HG03565 (cell line): ENCODE results near the gene TSPAN17.

Source experiments
- ATAC-seq: cut with Tn5 transposase; IDR thresholded peaks from one replicate; pipeline ENCODE4 v1.9.1; 2021; ENCODE audit warnings: mild to moderate bottlenecking, moderate library complexity; ENCODE audit not compliant: unreplicated experiment

Gene TSPAN17

DNA sequence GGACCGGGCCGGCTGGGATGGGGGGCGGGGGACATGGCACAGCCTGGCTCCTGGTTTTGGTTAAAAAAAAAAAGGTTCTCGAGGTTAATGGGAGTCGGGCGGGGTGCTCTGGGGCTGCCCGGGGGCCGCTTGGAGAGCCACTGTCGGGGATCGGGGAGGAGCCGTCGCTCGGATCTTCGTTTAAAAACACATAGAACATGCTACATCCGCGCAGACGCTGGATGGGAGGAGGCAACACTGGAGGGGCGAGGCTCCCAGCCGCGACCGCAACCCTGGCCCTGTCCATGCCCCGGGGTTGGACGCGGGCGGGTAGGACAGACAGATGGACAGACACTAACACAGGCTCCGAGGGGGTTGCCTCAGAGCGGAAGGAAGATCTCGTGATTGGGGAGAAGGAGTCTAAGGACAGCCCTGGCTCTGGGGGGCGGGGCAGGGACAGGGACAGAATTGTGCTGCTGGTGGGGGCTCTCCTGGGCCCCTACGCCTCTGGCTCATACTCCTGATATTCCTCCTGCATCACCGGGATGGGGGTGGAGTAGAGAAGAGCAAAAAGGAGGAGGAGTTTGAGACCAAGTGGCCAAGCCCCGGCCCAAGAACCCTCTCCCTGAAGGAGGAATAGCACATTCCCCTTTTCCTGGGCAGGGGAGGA lies 26.8 kb upstream of the TSPAN17 start:
- no peak for ATAC-seq

DNA sequence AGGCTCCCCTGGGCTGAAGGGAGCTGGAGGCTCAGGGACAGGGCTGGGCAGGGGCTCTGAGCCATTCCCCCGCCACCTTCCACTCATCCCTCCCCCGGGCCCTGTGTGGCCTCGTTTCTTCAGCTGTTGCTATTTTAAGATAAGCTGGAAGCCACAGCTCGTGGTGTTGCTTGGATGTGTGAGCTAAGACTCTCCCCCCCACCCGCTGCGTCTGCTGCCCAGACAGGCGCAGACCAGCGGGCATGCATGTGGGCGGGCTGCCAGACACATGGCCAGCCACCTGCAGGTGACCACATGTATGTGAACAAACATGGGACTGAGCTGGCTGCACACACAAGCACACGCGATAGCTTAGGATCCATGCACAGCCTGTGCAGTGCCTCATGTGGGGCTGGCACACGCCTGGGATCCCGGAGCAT lies 25.6 kb upstream of the TSPAN17 start:
- ATAC-seq: no peak

DNA sequence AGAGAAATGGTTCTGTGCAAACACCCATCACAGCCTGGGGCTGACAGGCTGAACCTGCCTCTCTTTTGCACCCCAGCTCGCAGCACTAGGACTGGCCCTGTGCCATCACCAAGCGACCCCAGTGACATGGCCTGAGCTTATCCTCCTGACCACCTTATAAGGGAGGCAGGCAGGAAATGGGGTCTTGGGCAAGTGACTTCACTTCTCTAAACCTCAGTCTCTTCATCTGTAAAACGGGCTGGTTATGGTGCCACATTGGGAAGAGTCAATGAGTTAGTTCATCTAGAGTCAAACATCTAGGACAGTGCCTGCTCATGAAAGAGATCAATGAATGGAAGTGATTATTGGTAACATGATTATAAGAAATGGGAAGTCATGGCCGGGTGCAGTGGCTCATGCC lies 23.1 kb upstream of the TSPAN17 start:
- no peak for ATAC-seq

DNA sequence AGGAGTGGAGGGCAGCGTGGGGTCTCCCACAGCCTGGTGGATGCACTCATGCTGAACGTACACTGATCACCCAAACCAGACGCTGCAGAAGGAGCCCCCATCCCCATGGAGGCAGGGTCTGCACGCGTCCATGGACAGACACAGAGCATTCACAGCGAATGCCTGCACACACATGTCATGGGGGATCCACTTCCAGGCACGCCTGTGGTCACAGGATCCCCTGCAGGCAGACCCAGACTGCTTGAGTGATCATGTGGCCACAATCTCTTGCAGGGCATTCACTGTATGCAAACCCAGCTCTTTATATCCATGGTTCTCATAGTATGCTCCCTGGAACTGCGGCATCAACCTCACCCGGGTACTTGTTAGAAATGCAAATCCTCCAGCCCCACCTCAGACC lies 22.3 kb upstream of the TSPAN17 start:
- no peak for ATAC-seq

DNA sequence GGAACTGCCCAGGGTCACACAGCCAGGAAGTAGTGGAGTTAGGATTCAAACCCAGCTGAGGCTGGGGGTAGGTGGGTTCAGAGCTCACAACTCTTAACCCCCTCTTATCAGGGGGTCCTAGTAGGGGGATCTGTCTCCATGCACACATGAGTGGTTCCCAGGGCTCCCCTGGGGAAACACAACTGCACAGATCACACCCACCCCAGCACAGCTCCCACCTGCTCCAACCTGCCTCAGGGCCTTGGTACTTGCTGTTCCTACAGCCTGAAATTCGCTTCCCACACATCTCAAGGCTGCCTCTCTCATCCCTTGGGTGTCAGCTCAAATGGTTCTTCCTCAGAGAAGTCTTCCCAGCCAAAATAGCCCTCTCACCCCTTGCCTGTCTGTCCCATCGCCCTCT lies 21.8 kb upstream of the TSPAN17 start:
- no peak for ATAC-seq

DNA sequence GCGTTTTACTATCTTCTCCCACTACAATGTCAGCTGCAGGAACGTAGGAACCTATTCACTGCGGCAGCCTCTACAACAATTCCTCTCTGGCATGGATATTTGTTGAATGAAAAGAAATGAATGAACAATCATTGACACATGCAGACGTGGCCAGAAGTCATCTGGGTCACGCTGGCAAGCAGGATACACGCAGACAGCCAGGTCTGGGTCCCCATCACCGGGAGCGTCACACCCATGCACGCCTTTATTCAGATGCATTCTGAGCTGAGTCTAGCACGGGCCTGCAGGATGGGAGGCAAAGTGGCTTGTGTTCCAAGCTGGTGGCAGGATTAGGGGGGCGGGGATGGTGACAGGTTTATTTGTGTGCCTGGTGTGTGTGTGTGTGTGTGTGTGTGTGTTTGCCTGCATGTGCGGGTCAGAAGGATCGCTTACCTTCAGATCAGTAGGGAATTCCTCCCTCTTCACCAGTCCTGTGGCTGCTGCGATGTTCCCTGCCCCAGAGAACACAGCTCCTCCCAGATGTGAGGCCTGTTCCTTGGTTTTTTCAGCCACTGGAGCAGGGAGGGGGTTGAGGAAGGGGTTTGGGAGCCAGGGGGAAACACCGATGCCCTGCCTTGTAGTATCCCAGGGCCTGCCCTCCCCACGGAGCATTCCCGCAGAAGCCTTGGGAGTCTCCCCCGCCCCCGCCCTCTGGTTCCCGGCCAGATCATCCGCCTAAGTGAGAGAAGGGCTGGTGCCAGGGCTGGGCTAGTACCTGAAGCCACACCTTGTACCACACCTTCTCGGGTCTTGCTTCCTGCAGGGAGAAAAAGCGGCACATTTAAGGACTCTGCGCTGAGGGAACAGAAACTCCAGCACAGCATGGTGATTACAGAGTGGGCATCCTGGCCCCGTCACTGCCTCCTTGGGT lies 21.1 kb upstream of the TSPAN17 start:
- no peak for ATAC-seq

DNA sequence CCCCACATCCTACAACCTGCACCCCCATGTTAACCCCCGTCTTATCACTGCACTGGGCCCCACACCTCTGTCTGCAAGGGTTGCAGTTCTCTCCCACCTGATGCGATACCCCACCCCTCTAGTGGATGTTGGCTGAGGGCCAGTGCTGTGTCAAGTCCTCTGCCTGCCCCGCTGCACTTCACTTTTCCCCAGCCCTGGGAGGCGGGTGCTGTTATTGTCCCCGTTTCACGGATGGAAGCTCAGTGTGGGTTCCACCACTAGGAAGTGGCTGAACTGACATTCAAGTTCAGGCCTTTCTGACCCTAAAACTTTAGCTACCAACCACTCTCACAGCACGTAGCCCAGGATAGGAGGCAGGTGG lies 20.4 kb upstream of the TSPAN17 start:
- no peak for ATAC-seq

DNA sequence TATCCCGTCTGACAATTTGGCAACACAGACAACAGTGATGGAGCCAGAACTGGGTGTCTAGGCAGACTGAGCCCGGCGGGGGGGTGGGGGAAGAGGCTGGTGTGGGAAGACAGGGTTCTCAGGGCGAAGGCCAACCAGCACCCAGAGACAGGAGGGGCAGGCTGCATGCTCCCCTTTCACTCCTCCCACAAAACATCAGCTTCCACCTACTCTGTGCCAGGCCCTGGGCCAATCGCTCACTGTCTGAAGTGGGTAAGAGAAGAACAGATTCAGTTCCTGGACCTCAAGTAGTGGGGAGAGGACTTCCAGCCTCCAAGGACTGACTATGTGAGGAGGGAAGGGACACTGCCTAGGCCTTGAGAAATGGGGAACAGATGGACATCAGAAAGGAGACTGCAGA lies 19.7 kb upstream of the TSPAN17 start:
- no peak for ATAC-seq

DNA sequence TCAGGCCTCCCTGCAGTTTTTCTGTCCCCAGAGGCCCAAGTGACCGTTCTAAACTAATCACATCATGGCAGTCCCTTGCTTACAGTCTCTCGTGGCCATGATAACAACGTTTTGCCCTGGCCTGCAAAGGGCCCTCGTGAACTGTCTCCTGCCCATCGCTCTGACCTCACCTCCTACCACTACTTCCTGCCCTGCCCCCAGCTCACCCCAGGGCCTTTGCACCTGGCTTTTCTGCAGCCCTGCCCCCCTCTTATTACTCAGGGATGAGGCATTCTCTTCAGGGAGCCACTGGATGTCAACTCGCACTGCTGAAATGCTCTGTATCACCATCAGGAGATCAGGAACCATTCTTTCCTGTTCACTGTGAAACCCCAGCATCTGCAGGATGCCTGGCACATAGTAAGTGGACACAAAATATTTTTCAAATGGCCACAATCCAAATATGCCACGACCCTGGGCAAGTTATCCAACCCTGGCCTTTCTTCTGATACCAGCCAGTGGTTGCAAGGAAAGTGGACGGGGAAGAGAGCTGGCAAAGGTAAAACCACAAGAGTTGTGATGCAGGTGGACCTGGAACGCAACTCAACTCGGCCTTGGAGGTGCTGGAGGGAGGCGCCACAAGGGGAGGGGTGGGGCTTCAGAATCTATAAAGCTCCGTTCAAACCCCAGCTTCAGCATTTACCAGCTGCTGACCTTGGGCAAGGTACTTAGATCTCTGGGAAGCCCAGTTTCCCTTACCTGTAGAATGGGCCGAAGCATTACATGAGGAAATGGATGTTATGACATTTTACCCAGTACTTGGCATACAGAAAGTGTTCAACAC lies 18.7 kb upstream of the TSPAN17 start:
- no peak for ATAC-seq

DNA sequence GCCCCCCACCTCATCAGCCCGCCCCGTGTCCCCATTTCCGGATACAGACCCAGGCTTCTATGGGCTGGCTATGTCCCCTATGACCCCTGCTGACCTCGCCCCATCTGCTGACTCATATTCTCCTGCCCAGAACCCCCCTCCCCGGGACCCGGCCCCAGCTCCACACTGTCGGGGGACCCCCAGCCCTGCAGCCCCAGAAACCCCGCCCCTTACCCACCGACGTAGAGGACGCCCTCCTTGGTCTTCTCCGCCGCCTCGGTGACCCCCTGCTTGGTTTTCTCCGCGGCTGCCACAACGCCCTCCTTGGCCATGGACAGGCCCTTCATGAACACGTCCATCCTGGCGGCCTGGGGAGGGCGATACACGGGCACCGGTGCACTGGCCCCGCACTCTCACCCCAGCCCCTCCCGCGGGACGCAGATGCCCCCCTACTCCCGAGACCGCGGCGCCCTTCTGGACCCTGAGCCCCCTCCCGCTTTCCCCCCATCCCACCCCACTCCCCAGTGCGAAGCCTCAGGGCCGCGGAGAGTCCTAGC lies 17.9 kb upstream of the TSPAN17 start:
- ATAC-seq: no peak

DNA sequence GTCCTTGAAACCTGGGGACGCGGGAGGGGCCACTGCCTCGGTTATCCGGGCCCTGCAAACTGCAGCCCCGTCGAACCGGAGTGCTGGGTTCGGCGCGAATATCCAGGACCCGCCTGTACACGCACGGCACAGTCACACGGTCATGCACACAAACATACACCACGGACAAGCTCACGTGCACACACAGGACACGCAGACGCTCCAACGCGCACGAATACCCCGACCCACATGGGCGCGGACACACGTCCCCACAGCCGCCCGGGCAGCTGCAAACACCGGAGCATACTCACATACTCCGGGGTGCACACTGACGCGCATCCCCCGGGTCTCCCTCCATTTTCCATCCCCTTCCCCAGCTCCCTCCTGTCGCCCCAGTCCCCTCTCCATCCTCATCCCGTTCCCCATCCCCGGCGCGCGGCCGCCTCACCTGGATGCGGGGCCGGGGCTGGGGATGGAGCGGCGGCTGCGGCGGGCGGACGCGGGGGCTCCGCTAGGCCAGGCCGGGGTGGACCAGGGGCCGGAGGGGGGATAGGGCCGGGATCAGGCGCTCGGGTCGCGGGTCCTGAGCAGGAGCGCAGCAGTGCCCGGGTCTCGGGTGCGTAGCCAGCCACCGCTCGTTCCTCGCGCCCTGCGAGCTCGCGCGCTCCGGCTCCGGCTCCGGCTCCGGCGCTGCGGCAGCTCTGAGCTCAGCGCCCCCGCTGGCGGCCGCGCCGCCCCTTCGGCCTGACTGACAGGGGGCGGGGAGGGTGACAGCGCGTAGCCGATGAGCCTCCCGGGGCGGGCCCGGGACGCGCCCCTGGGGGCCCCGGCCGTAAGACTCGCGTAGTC lies 17.2 kb upstream of the TSPAN17 start, which contains the start of the genes EIF4E1B and SNCB:
TSS of gene EIF4E1B (plus strand) at position 823 of the 828 bp plus-strand sequence. CDS start 12,113 bp downstream, outside the sequence.
TSS of gene SNCB (minus strand) at position 682 of the 828 bp plus-strand sequence. CDS start 880 bp downstream, outside the sequence.
- ATAC-seq: no peak

DNA sequence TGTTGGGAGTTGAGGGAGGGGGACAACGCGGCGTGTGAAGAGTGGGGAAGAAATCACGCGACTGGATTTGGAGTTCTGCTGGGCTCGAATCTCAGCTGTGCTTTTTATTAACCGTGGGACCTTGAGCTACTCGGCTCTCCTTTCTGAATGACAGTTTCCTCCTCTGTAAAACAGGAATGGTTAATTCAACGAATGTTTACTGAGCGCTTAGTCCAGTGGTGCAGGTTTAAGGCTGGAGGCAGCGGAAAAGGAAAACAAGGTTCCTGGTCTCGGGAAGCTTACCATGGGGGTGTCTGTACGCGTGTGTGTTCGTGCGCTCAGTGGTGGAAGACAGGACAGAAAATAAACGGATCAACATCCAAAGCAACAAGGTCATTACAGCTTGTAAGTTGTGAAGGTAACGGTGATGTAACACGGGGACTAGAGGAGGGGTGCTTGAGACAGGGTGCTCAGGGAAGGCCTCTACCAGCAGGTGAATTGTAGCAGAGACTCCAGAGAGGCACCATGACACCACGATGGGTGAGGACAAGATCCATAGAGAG lies 16.5 kb upstream of the TSPAN17 start:
- ATAC-seq: no peak

DNA sequence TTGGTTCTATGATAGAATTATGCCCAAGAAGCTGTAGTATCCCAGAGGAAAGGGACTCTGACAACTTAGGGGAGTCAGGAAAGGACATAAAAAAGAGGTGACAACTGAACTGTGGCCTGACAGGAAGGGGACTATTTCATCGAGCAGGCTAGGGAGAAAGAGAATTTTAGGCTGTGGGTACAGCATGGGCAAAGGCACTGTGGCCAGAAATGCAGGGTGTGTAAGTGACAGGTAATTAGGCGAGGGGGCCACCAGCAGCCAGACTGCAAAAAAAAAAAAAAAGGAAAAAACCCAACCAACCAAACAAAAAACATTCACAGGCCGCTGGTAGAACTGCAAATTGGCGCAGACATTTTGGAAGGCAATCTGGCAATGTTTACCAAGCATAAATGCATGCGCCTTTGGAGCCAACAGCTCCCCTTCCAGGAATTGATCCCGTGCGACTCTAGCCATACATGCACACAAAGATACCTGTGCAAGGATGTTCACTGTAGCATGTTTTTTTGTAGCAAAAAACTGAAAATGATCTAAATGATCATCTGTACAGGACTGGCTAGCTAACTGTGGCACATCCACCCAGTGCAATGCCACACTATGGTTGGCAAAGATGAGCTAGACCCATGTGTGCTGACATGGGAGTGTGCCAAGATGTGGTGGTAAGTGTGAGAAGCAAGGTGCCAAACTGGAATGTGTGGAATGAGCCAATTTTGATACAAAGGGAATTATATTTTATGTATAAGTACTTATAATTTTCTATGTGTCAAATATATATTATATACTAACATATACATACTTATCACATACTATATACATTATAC lies 15.7 kb upstream of the TSPAN17 start:
- no peak for ATAC-seq

DNA sequence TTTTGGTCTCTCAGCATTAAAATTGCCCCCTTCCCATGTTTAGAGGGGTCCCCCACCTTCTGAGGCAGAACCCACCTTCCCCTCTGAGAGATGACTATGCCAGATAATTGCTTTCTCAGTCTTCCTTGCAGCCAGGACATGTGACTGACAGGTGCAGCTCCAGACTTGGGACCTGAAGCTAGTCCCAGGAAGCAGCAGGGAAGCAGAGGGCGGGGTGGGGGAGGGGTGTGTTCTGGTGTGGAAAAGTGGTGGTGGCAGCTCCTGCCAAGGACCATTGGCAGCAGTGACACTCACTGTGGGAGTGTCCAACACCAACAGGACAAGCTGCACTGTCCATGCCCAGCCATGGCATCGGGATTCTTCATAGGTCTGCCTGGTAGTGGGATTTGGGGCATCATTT lies 14.5 kb upstream of the TSPAN17 start:
- ATAC-seq: no peak

DNA sequence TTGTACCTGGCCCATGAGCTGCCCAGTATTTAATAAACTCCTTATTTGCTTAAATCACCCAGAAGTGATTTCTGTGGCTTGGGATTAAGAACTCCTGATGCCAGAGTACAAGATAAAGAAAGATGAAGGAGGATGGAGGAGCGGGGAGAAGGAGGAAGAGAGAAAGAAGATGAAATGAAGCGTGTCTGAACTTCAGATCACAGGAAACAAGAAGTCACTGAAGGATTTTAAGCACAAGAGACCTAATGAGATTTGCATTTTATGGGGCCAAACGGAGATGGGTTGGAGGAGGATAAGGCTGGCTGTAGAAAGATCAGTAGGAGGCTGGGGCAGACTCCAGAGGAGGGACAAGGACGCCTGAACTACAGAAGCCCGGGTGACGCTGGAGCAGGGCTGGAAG lies 13.7 kb upstream of the TSPAN17 start:
- ATAC-seq: no peak

DNA sequence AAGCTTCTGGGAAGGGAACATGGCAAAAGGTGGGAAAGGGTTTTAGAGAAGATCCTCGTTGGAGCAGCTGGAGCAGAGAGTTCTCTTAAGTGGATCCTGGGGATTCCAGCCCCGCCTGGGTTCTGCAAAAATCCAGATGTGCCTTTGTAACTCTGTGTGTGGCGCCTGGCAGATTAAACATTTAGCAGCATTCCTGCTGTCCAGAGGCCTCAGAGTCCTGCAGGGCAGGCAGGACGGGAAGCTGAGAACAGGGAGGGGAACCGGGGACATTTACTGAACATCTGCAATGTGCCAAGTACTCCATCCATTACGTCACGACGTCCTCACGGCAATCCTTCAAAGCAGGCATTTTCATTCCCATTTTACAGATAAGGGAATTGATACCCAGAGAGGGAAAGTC lies 10.9 kb upstream of the TSPAN17 start:
- no peak for ATAC-seq

DNA sequence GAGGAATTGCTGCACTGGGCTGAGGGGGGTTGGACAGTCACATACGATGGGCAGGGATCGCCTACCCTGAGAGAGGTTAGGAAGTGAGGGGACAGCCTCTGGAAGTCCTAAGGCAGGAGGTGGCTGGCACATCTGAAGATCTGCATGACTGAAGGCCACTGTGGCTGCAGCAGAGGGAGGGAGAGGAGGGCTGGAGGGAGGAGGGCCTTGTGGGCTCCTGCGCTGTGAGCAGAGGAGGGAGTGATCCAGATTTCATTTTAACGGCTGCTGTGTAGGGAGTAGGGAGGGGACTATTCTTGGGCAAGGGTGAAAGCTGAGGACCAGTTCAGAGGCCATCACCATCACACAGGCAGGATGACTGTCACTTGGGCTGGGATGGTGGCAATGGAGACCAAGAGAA lies 9.7 kb upstream of the TSPAN17 start:
- ATAC-seq: no peak

DNA sequence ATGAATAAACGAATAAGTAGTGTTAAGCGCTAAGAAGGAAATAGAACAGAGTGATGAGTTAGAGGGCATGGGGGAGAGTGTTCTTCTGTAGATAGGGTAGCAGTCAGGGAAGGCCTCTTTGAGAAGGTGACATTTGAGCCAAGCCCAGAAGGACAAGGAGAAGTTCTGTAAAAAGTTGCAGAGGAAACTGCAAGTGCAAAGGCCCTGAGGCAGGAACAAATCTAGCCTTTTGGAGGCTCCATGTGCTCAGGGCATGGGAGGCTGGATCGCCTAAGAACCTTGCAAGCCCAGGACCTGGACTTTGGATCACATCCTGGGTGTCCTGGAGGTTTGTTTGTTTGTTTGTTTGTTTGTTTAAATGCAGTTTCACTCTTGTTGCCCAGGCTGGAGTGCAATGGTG lies 8.8 kb upstream of the TSPAN17 start:
- ATAC-seq: no peak

DNA sequence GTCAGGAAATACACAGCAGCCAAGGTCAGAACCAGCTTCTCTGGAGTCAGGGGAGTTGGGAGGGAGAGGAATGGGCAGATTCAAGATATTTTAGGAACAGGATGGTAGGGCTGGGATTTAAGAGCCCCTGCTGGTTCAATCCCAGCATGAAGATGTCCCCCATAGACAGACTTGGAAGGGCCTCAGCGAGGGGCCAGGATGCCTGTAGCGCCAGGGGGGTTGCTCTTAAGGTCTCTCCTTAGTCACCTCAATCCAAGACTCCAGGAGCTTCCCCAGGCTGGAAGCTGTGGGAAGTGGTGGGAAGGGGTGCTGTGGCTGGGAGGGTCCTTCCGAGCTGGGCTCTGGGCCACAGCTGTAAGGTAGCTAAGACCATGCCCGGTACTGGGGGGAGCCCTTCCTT lies 8.1 kb upstream of the TSPAN17 start:
- no peak for ATAC-seq
